Left colon (tissue), 2 donors: ENCODE measurements around the gene DNPH1. TPM values are rescaled to one million over a fixed set of nuclear protein-coding genes. Genes with fewer than 3 reads are reported as not detected.

Experiments used
- ATAC-seq: fragments of 200-7000 bp; cut with Tn5 transposase; one replicate; pipeline ENCODE4 v1.9.1; 2020; ENCODE audit warnings: mild to moderate bottlenecking, moderate library complexity
- DNase-seq, 2 donors: peaks; one replicate each; pipeline ENCODE4 v3.0.0-alpha.2; 2020
- intact Hi-C, 2 donors: fragments of 100-400 bp; cut with DNase I in 1 of 2; cut with micrococcal nuclease in 1 of 2; formaldehyde crosslinking; loops; one replicate each; pipeline versions ENCODE4 v1.11.2 to v1.14.0; 2022; cut with DNase I, micrococcal nuclease
- total RNA-seq, 2 donors: library from RNA; stranded (reverse); fragmentation: NEBNext Ultra II Directional; extraction: Animal tissue kit (Norgen Biotek cat#: 25700); gene quantifications; one replicate each; pipeline ENCODE4 v1.2.1, GENCODE V29; 2021
- donor health status: DM: no; HTN: no; CAD: no.
- donor health status: DM: yes; HTN: yes; CAD: no.

DNPH1 gene
- total RNA-seq, 2 donors from 2014 or later = 65.7 to 67.3 TPM

DNA sequence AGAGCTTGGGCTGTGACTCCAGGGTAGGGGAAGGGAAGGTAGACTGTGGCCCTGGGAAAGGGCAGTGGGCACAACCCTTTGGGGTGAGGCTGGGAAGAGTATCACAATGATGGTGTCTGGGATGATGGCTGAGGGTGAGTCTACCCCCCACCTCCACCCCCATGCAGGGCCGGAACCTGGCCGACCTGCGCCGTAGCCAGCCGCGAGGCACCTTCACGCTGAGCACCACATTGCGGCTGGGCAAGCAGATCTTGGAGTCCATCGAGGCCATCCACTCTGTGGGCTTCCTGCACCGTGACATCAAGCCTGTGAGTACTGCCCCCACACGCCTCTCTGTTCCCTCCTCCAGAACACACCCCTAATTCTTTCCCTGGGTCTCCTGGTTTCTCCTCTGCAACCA is 24.1 kb upstream of the DNPH1 start:
- ATAC-seq (no peak), DNase-seq (no peak)
- intact Hi-C loops = no loop called here

DNA sequence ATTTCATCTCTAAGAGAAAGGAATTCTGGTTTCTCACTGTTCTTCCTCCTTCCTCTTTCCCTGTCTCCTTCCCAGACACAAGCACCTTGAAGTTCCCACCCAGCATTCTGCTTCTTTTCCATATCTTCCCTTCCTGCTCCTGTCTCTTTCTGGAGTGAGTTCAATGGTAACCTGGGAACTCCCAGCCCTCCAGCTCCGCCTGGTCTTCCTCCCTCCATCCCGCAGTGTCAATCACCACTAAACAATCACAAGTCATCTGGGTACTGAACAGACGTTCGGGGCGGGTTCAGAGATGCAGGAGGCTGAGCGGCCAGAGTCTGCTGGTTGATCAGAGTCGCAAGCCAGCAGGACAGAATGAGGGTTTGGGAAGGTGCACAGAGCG is 21.7 kb upstream of the DNPH1 start:
- intact Hi-C loops = no loop called here
- peak; percentile 44 for ATAC-seq
- peak; percentile 25 to 31 for DNase-seq

DNA sequence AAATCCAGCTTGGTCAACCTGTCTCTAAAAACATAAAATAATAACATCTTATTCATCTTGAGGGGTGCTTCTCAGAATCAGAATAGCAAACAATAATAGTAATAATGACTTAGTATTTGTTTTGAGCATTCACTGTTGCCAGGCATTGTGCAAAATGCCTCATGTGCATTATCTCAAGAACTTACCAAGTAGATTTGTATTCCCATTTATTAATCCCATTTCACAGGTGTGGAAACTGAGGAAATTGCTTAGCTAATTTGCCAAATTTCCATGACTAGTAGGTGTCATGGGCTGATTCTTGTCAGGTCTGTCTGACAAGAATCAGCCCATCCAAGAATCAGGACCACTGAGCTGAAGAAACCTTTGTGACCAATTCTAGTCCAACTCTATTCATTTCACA is 19.5 kb upstream of the DNPH1 start:
- intact Hi-C loops = no loop called here
- DNase-seq (no peak), ATAC-seq (no peak)

- intact Hi-C loops = no loop called here
- DNase-seq (no peak), ATAC-seq (no peak)
Measured at GRCh38 chr6:43248101-43248500, 18.8 kb upstream of the DNPH1 start.

DNA sequence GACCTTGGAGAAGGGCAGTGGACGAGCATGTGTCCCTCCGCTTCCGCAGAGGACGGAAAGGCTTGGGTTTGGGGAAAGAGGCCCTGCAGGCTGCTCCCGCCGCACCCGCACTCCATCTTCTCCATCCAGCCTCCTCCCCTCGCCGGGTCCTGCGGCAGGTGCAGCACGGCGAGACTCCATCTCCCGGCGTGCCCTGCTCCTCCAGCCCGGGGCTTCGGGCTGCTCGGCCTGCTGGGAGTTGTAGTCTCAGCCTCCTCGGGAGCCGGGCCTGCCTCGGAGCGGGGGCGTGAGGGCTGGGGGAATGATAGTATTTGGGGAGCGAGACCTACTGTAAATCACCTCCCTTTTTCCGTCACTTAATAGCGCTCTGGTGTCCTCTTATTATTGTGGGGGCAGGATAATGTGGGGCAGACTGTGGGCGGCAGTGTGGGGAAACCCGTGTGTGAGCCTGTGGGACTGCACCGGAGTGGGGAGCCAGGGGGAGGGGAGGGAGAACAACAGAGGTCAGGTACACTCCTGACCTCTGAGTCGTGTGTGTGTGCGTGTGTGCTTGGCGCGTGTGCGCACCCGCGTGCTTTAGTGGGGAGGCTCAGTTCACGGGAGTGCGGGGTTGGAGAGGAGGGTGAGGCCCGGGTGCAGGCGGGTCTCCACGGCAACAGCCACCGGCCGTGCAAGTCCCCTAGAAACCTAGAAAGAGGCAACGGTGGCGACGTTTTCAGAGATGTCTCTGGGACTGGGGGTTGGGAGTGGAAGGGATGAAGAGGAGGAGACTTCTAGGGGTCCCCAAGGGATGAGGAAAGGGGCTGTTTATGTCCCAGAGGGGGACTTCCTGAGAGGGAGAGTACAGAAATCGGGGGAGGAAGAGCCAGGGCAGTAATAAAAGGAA is 18.1 kb upstream of the DNPH1 start:
- intact Hi-C loops = no loop called here
- ATAC-seq (peak; percentile 97), DNase-seq (peak; percentile 78 to 86)

- DNase-seq (peak; percentile 65 to 79), ATAC-seq (peak; percentile 75)
- intact Hi-C loops = no loop called here
Measured at GRCh38 chr6:43246301-43247113, 17.2 kb upstream of the DNPH1 start.

GRCh38 chr6:43243664-43244321 is 14.5 kb upstream of the DNPH1 start:
- ATAC-seq (no peak), DNase-seq (no peak)
- intact Hi-C loops = no loop called here

GRCh38 chr6:43242908-43243663 is 13.8 kb upstream of the DNPH1 start, which contains the start of gene TTBK1:
Gene TTBK1 (plus strand): TSS chr6:43243481. CDS start chr6:43246661, 3,180 bp downstream.
- no peak for DNase-seq
- intact Hi-C loops = no loop called here

GRCh38 chr6:43241446-43241845 is 12.2 kb upstream of the DNPH1 start:
- intact Hi-C loops = no loop called here
- no peak for ATAC-seq

More at GRCh38 chr6:43242908-43243663, 13.8 kb upstream of the DNPH1 start, which contains the start of gene TTBK1:
- ATAC-seq = no peak

DNA sequence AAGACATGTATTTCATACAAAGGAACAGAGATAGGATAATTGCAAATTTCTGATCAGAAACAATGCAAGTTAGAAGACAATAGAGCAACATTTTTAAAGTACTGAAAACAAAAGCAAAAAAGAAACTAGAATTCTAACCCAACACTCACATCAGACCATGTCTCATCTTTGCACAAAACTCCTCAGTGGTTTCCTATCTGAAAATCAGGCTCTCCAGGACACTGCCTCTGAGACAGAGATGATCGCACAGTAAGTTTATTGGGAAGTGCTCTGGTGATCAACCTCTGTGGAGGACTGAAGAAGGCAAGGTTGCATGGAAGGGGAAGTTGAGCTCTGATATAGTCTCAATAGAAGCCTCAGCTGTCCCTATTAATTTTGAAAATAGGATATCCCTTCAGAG is 11.7 kb upstream of the DNPH1 start:
- ATAC-seq = no peak
- intact Hi-C loops = no loop called here
- DNase-seq = no peak

More at GRCh38 chr6:43241446-43241845, 12.2 kb upstream of the DNPH1 start:
- no peak for DNase-seq

DNA sequence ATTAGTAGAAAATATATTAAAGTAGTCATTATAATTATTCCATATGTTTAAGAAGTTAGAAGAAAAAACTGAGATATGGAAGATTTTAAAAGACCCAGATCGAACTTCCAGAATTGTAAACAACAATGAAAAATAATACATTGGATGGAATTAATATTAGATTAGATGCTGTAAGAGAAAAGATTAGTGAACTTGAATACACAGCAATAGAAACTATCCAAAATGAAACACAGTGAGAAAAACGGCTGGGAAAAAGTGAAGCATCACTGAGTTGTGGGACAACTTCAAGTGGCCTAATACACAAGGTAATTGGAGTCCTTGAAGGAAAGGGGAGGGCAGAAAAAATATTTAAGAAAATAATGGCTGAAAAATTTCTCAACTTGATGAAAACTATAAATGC is 9.8 kb upstream of the DNPH1 start:
- intact Hi-C loops = no loop called here
- ATAC-seq = no peak

DNA sequence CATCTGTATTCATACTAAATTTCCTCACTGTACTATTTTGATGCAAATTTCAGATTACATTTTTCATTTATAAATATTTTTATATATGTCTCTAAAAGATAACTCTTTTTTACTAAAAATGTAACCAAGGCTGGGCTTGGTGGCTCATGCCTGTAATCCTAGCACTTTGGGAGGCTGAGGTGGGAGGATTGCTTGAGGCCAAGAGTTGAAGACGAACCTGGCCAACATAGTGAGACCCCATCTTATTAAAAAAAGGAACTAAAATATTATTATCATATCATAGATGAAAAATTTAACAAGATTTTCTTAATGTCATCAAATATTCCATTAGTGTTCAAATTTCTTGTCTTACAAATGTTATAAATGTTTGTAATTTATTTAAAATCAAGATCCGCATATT is 6.6 kb upstream of the DNPH1 start:
- no peak for DNase-seq
- ATAC-seq = no peak
- intact Hi-C loops = no loop called here

More for the DNA sequence above, 9.8 kb upstream of the DNPH1 start:
- DNase-seq = no peak

GRCh38 chr6:43231735-43232450 is 2.6 kb upstream of the DNPH1 start:
- no peak for DNase-seq
- ATAC-seq = no peak
- intact Hi-C loops = no loop called here

- no peak for DNase-seq
- intact Hi-C loops = no loop called here
- ATAC-seq = no peak
Measured at GRCh38 chr6:43231053-43231452, 1.8 kb upstream of the DNPH1 start.

DNA sequence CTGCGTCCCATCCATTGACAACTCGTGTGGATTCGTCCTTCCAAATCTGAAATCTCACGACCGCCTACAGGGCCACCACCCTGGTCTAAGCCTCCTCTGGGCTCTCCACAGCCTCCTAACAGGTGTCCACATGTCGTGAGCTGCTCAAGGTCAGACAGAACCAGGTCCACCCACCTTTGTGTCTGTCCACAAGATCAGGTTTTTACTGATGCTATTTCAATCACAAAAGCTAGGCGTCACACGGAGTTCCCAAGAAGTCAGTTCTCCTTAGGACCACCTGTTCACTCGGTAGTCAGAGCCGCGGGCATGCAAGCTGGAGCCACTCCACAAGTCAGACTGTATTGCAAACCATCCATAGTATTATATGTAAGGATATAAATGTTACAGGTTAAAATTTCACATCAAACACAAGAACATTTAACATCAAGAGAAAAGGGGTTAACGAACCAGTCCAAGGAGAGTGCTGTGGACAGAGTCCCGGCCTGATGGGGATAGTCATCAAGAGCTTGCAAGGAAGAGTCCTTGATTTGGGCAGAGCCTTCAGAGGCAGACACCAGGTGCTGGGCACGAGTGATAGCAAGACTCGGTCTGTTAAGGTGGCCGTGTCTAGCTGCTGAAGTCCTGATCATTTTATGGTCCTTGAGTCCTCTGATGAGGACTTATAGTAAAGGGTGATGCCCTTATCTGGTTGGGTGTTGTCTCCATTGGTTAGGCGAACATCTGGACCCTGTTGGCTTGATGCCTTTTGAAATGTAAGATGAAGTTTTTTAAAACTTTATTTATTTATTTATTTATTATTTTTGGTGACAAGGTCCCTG is 731 bp upstream of the DNPH1 start:
- DNase-seq (no peak), ATAC-seq (no peak)
- intact Hi-C loops = no loop called here

DNA sequence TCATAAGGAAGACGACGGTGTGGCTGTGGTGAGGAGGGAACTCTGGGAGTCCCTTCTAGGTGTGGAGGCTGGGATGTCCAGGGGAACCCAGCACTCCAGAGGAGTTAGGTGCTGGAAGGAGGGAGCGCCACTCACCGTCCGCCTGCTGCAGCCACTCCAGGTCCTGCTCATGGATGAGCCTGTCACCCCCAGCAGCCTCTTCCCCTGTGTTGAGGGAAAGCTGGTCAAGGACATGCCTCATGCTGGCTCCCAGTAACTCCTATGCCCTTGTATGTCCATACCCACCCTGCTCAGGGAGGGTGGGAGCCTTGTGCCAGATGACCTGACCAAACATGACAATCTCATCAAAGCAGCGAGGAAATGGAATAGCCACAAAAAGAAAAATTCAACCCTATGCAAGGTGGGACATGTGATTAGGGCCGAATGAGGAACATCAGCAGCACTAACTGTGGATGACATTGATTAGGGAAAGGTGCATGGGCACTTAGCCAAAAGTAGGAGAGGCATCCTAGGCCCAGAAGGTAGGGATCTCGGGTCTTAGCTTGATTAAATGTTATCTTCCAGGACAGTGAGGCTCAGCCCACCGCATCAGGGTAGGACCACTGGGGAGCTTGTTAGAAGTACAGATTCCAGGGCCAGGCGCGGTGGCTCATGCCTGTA is 3.0 kb downstream of the DNPH1 start:
- intact Hi-C loops = no loop called here
- DNase-seq = no peak
- ATAC-seq = no peak

GRCh38 chr6:43223175-43223574 is 6.1 kb downstream of the DNPH1 start:
- DNase-seq = no peak
- intact Hi-C loops = no loop called here
- no peak for ATAC-seq
